ENCODE results near the gene MNAT1.

The MNAT1 gene

DNA sequence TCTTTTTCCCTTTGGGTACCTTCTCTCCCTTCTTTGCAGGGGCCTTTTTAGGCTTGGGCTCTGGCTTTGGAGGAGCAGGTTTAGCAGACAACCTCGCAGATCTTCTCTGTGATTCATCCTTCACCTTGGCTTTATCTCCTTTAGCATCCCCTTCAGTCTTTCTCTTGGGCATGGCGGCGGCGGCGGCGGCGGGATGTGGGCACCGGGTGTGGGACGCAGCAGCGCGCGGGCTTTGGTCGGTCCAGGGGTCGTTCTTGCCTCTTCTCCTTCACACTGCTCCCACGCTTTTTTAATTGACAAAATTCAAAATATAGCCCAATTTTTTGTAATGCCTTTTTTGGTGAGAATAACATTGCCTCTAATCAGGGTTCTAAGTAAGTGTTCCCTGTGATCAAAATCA lies 237.7 kb downstream of the MNAT1 start:
- no peak for DNase-seq

DNA sequence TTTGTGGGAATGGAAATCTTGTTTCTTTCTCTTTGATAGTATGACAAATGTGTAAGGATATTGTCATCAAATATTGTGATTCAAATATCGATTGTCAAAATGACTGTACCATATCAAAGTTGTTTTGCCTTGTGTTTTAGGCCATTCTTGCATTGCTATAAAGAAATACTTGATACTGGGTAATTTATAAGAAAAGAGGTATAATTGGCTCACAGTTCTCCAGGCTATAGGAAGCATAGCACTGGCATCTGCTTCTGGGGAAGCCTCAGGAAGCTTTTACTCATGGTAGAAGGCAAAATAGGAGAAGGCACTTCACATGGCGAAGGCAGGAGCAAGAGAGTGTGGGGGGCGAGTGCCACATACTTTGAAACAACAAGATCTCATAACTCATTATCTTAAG lies 238.5 kb downstream of the MNAT1 start:
- DNase-seq = no peak

DNA sequence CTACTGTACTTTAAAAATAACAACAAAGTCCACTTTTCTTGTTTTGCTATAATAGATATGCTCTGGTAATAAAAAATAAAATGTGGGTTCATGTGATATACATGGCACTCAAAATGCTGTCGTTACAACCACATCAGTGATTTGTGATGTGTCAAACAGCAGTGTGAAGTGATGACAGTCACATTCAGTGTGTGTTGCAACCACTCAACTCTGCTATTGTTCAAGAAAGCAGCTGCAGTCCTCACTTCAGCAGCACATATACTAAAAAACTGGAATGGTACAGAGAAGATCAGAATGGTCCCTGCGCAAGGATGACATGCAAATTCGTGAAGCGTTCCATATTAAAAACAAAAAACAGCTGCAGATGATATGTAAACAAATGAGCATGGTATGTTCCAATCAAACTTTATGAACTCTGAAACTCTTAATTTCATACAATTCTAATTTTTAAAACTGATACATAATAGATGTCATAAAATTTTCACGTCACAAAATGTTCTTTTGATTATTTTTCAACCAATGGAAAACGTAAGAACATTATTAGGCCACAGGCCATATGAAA lies 239.6 kb downstream of the MNAT1 start:
- no peak for DNase-seq

DNA sequence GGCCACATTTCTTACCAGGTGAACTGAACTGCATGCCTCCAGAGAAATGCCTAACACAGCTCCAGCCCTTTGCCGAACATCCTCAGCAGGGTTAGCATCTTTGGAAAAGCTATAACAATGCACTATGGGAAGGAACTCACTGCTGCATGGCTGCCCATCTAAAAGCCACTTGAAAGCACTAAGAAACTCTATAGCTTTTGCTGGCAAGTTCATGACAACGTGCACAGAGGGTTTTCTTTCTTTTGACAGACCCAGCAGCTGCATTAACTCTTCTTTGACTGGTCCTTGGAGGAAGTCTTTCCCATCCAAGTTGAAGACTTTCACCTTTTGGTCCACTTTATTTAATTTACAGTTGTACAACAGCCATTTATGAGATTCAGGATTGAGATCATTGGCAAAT lies 241.0 kb downstream of the MNAT1 start:
- no peak for DNase-seq

DNA sequence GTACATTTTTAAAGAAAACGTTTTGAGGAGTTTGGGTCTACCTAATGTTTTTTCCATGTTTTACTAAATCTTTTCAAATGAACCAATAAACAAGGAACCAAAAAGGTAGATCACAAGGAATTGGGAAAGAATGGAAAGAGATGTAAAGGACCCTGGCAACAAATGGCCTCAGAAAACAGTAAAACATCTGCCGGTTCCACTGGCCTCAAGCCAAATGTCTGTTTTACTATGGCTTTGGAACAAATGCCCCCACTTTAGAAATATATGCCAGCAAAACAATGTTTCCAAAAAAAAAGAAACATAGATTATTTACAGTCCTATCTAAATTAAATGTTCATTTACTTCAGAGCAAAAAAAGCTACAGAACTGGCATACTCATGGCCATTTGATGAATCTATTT lies 243.3 kb downstream of the MNAT1 start:
- no peak for DNase-seq

DNA sequence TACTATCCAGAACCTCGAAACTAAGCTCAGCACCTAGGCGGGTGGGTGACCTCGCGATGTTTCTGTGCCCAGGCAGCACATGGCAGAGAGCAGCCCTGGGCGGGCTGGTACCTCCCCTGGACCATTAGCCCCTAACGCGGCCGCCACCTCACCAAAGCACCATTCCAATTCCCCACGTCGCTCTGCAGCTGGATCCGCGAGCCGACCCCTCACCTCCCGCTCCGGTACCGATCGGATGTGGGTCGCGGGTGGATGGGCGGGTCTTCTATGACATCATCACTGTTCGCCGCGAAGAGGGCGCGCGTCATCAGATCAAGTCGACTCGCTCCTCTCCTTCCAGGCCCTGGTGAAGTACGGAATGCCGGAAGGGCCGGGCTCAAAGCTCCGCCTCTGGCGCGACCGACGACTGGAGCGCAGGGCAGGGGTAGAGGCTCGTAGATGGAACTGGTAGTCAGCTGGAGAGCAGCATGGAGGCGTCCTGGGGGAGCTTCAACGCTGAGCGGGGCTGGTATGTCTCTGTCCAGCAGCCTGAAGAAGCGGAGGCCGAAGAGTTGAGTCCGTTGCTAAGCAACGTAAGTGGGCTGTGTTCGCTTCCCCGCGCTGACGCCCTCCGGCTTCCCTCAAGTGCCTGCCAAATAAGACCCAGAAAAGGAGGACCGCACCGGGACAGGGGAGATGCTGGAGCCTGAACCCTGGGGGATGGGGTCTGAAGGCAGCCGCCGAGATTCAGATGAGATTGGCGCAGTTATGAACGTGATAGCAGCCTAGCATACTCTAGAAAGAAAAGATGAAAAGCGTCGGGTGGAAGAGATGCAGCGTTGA lies 246.5 kb downstream of the MNAT1 start, which contains the start of the genes SLC38A6 and TRMT5:
SLC38A6 (plus strand) TSS at position 435 of the 822 bp plus-strand sequence; CDS start at position 468, 33 bp downstream.
TRMT5 (minus strand) TSS at position 269 of the 822 bp plus-strand sequence; CDS start at position 163, 106 bp downstream.
- DNase-seq = peak; percentile 89

DNA sequence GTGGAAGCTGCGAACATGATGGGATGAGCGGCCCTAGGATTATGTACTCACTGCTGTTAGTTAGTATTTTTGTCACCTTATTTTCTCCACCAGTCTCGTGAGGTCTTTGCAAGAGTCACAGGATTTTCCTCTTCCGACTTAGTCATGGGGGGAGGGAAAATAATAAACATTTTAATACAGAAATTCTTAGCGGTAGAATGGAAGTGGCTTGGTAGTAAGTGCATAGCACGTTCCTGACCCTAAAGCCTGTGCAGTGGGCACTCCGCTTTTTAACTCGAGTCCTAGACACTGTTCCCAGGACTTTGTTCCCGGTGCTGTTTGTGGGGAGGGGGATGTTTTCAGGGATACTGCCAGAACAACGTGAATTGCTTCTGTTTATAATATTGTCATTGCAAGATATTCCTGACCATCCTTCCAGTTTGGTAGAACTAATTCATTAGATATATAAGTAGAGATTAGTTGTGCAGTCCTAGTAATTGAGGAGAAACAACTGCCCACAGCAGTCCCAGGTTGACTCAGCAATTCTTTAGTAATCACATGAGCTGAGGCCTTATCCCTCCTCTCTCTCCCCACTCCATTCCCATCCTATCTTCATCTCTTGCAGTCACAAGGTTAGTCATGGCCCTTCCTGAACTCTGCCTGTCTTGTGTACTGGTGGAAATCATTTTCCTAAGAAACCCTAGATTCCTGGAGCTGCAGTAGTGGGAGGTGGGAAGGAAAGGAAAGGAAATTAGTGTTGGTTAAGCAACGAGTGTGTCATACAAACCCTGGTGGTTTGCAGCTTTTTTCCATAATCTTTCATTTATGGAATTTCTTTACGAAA lies 247.3 kb downstream of the MNAT1 start:
- DNase-seq = peak; percentile 53

DNA sequence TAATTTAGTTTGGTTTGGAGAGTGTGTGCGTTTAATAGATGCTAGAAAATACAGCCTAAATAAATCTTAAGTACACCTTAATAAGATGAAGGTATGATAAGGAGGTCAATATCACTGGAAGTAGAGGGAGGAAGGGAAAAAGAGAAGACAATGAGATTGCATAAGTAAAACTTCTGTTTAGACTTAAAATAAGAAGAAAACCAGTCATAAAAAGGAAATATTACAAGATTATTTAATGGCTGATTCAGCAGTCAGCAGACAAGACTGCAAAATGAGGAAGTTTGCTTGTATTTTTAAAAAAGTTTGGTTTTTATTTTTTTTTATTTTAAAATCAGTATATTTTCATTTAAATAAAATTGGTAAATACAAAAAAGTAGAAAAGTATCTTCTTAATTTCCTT lies 249.6 kb downstream of the MNAT1 start:
- DNase-seq = no peak

DNA sequence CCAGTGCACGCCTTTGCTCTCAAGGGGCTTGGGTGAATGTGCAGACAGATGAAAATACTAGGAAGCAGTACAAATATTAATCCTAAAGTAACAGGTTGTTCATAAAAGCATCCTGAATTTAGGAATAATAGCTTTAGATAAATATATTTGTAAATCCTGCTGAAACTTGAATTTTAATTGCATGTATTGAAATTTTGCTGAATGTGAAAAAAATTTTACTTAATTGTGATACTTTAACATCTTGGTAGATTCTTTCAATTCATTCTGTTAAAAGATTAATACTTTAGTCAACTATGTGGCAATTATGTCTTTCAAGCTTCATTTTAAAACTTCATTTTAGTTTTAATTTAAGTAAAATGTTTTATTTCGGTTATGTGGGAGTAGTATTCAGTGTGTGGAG lies 251.9 kb downstream of the MNAT1 start:
- no peak for DNase-seq

DNA sequence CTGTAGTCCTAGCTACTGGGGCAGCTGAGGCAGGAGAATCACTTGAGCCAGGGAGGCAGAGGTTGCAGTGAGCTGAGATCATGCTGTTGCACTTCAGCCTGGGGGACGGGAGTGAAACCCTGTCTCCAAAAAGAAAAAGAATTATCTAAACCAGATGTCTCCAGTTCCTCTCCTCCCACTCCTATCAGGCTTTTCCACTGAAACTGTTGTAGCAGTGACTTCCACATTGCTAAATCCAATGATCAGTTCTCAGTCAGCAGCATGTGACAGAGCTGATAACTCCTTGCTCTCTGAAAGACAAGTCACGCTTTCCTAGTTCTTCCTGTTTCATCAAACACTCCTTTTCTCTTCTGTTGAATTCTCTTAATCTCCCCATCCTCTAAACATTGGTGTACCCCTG lies 255.0 kb downstream of the MNAT1 start:
- no peak for DNase-seq

DNA sequence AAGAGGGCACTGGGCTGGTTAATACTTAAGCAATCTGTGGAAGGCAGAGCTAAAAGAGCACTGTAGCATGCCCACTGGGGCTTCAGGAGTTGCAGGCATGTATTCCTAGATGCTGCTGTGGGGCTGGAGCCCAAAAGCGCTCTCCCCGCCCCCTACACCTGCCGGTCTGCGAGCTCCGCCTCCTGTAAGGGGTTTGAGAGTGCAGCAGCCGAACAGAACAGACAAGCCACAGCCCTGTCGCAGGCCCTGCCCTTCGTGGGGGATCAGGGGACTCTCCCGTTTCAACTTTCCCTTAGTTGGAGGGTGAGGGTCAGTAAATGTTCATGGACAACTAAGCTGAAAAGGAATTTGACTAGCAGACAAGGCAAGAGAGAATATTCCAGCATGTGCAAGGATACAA lies 264.1 kb downstream of the MNAT1 start:
- DNase-seq = no peak

DNA sequence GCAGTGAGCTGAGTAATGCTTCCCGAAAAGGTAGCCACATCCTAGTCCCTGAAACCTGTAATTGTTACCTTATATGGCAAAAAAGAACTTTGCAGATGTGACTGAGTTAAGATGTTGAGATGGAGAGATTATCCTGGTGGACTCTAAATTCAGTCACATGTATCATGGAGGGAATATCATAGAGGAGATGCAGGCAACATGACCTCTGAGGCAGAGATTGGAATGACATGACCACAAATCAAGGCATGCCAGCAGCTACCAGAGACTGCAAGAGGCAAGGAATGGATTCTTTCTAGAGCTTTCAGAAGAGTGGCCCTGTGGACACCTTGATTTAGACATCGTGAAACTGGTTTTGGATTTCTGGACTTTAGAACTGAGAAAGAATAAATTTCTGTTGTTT lies 265.0 kb downstream of the MNAT1 start:
- no peak for DNase-seq

DNA sequence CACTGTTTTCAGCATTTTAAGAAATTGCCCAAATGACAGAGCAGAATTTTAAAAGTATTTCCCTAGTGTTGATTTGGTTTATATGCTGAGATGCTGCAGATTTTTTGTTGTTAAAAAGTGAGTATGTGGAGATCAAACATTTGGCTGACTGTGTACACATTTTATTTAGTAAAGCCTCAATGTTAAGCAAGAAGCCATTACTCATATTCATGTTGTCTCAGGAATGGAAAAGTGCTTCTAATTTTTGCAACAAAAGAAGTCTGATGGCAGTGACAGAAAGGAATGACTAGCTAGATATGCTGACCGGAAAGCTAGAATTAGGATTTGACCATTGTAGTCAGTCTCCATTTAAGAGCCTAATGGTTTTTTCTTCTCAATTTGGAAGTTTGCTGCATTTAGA lies 269.0 kb downstream of the MNAT1 start:
- DNase-seq = no peak

DNA sequence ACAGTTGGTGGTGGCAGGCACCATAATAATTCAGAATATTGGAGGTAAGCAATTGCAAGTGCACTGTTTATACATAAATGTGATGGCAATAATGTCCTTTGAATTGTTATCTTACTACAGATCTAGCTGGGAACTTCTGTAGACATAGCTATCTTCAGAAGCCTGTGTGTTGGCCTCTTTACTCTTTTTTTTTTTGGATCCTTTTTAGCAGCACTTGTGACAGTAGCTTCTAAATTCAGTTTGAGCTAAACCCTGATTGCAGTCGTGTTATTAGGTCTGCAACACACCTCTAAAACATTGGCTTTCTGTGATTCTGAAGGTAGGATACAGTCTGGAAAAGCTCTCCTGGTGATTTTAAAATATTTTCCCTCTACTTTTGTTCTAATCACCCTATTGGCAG lies 285.0 kb downstream of the MNAT1 start:
- DNase-seq = no peak
